ENCODE results near the gene TULP4.
"Not testable (repeated sequence)": the region's sequence is repeated elsewhere in the genome, so short reads cannot be mapped to it uniquely, and the experiment has no call there.

The TULP4 gene

DNA sequence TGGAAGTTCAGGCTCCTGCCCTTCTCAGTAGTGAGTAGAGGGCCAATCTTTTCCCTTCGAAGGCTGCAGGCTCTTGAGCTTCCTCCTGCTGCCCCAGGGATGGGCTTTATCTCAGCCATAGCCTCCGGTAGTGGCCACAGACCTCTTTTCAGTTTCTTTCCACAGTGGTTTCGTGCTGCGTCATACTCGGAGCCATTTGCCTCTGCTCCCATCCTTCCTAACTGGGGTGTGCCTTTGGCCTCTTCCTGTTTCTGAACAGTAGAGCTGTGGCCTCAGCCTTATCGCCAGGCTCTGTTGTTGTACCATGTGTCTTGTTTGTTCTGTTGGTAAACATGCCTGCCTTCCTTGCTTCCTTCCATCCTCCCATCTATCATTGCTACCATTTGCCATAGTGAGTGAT lies 54.1 kb downstream of the TULP4 start:
- DNase-seq: no peak

DNA sequence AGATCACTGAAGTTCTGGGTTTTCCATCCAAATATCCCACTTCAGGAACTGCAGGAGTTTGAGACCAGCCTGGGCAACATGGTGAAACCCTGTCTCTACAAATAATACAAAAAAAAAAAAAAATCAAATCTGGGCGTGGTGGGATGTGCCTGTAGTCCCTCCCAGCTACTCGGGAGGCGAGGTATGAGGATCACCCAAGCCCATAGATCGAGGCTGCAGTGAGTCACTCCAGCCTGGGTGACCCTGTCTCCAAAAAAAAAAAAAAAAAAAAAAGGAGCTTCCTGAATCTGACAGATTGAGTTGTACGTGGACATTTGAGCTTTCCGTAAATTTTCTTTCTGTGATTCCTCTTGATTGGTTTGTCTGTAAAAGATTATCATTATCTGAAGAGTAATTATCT lies 55.6 kb downstream of the TULP4 start:
- DNase-seq: no peak

- DNase-seq: no peak
Observed at GRCh38 chr6:158369241-158369640, 57.0 kb downstream of the TULP4 start.

DNA sequence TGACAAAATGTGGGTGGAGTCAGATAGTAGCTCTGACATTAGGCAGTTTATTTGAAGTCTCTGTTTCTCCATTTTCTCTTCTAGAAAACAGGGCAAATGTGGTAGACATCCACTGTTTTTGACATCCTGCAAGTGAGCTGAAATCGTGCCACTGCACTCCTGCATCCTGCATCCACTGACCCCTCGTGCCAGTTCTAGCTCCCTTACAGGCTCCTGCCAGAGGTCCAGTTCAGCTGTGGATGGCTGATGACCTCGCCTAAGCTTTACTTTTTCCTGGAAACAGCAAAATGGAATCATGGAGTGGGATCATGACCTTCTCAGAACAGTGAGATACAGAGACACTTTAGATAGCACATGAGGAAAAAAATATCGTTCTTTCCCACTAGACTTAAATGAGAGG lies 58.5 kb downstream of the TULP4 start:
- no peak for DNase-seq

DNA sequence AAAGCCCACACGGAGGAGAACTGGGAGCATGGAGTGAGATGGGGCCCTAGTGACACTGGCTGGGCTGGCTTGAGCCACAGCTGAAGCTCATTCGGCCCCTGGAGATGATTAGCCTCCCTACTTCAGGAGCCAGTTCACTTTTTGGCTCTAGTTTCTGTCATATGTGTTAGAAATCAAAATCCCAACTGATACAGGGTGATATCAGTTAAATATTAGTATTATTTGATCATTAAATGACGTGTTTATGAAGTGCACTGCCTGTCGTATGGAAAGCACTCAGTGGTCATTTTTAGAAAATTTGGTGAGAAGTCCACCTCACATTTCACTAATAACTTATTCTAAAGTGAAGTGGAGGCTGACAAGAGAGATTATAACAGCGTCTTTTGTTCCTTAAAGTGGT lies 59.0 kb downstream of the TULP4 start:
- no peak for DNase-seq

GRCh38 chr6:158372574-158372973 lies 60.3 kb downstream of the TULP4 start:
- DNase-seq: no peak

GRCh38 chr6:158373214-158373613 lies 60.9 kb downstream of the TULP4 start:
- DNase-seq: no peak

GRCh38 chr6:158374020-158374419 lies 61.8 kb downstream of the TULP4 start:
- DNase-seq: no peak

DNA sequence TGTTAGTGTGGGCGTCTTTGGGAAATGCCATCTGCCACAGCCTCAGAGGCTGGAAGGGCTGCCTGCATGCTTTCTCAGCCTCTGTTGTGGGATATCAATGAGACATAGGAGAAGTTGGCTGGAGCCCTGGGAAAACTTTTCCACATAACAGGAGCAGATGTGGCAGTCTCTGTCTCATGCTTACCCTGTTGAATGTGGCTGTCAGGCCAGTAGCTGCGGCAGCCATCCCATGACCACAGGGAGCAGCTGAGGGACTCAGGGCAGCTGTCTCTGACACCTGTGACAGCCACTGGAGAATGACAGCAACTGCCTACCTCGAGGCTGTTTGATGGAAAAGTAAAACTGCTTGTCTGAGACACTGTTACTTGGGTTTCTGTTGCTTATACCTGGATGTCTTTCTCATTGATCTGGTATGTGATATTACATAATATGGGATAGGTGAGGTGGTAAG lies 64.4 kb downstream of the TULP4 start:
- no peak for DNase-seq

DNA sequence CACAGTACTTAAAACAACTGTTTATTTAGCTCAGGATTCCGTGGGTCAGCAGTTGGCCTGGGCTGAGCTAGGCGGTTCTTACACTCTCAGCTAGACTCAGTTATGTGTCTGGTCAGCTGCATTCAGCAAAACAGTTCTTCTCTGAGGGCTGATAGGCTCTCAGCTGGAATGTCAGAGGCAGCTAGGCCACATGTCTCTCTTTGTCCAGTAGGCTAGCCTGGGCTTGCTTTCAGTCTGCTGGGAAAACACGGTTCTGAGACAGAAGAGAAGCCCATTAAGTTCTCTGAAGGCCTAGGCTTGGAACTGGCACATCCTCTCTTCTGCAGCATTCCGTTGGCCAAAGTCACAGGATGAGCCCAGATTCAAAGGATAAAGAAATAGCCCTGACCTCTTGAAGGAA lies 65.6 kb downstream of the TULP4 start:
- DNase-seq: no peak

- DNase-seq: no peak
Observed at GRCh38 chr6:158379336-158379735, 67.1 kb downstream of the TULP4 start.

DNA sequence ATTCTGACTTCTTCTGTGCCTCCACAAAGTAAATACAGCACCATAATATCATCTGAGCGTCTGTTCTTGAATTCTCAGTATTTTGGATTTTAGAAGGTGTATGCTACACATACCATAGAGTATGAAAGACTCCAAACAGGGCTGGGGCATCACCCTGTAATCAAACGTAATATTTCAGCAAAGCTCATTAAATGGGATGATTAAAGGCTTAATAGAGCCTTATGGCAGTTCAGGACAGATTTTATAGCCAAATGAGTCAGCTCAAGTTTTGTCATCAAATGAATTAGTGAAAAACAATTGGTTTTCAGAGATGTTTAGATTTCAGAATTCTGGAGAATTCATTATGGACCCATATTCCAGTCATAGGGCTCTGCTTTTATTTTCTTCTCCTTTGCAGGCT lies 68.9 kb downstream of the TULP4 start:
- no peak for DNase-seq

- no peak for DNase-seq
Observed at GRCh38 chr6:158382491-158382890, 70.2 kb downstream of the TULP4 start.

GRCh38 chr6:158383057-158383456 lies 70.8 kb downstream of the TULP4 start:
- DNase-seq: no peak

DNA sequence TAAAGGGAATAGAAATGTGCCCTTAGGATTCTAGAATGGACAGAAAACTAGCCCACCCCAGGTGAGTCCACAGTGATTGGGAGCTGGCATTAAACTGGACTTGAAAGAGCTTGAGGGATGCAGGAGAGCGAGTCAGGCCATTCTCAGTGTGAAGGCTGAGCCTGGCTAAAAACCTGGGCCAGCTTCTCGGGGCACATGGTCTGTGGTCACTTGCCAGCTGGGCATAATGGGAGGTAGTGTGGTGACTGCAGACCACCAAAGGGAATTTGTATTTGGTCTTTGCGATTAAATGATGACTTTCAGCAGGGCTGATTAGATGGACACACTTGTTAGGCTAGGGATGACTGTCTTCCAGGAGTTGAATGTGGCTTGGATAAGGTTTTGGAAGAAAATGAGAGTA lies 71.3 kb downstream of the TULP4 start:
- no peak for DNase-seq

- no peak for DNase-seq
Observed at GRCh38 chr6:158384671-158385110, 72.4 kb downstream of the TULP4 start.

DNA sequence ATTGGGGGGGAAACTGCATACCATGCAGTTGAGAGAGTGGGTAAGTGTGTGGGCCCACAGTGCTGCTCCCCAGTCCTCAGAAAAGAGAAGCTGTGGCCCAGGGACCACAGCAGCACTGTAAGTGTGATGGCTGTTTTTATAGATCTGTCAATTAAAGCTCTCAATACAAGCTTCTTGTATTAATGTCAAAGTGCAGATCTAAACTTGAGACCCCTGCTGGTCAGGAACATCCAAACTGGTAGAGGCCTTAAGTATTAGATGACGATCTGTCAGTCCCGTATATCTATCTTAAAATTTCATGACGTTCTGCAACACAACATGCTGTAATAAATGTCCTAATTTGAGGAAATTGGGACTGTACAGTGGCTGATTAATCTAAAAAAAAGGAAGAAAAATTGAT lies 74.8 kb downstream of the TULP4 start:
- no peak for DNase-seq

DNA sequence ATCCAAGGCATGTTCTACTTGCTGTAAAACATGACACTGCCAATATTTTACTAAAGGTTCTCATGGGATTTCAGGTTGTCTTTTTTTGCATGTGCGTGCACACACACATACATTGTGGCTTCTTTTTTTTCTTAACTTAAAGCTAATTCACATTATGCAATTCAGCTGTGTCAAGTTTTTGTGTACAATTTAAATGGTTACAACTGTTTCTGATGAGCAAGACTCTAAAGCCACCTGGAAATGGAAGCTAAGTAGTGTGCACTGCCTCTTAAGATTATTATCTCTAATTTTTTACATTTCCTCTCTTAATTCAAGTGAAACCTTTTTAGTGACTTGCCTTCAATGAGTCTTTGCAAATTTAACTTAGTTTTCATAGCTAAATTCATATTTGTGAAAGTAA lies 75.3 kb downstream of the TULP4 start:
- no peak for DNase-seq

GRCh38 chr6:158388727-158389126 lies 76.5 kb downstream of the TULP4 start:
- no peak for DNase-seq

GRCh38 chr6:158389193-158389919 lies 77.1 kb downstream of the TULP4 start:
- no peak for DNase-seq

- DNase-seq: no peak
Observed at GRCh38 chr6:158391276-158391675, 79.0 kb downstream of the TULP4 start.

DNA sequence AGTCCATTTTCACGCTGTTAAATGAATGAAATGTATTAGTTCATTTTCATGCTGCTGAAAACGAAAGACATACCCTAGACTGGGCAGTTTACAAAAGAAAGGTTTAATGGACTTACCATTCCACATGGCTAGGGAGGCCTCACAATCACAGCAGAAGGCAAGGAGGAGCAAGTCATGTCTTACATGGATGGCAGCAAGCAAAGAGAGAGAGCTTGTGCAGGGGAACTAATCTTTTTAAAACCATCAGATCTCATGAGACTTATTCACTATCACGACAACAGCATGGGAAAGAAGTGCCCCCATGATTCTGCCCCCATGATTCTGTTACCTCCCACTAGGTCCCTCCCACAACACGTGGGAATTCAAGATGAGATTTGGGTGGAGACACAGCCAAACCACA lies 79.7 kb downstream of the TULP4 start:
- not testable (repeated sequence) for DNase-seq

DNA sequence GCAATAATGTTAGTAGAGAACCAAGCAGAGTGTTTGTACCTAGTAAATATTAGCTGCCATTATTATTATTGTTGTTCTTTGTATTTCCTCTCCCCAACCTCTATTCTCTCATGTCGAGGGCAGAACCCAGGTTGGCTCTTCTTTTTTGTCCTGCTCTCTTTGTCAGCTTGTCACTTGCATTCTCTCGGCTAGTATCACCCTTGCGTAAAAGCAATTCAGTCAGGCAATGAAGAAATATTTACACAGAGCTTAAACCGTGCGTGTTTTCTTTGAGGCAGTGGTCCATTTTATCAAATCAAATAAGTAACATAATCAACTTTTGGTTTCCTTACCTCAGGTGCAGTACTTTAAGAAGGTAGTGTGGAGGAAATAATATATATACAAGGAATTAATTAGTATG lies 83.9 kb downstream of the TULP4 start:
- no peak for DNase-seq

DNA sequence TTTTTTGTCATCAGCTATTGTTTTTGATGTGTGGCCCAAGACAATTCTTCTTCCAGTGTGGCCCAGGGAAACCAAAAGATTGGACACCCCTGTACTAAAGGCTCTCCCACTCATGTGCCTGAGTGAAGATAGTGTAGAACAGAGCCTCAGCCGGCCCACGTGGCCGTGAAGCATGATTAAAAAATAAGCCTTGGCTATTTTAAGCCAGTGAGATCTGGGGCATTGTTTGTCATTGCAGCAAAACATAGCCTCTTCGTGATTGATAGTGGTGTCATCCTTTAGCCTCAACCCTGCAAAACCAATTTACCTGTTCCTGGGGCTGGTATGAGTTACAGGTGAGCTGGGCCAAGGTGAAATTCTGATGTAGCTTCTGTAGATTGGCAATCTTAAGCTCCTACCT lies 85.3 kb downstream of the TULP4 start:
- no peak for DNase-seq

DNA sequence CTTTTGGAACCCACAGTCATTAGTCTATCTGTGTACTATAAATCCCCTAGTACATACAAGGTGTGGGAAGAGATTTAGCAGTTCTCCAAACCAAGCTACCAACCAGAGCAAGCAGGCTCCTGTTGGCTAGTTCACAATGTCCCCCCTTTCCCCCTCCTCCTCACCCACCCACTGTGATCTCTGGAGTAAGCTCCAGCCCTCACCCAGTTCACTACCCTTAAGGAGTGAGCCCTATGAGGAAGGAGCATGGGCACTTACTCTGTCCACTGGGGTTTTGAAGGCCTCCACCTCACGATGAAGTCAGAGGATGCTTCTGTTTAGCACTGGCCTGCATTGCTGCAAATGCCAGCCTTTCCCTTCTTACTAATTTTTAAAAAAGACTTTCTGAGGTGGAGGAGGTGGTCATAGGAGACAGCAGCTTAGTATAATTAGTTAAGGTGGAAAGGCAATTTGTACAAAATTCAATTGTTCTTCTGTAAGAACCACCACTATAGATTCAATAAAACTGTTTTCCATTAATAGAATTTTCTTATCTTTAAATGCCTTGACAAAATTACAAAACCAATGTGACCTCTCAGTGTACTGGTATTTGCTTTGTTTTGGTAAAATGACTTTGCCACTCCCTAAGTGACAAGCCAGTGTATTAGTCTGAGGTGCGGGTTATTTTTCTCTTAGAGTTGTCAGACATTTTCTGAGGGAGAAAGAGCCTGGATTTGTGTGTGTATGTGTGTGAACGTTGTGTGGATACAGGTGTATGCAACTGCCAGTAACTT lies 86.2 kb downstream of the TULP4 start:
- DNase-seq: no peak

All from 8988T (cell line).